Measurements from ENCODE around the gene NR3C2. TPM values are rescaled to one million over a fixed set of nuclear protein-coding genes. Genes with fewer than 3 reads are reported as not detected.

The NR3C2 gene
- total RNA-seq, 1 donor from 2014 or later = 2.7 TPM

- no peaks in the 10 kb centered on the region for H3K4me1 Mint-ChIP-seq (ENCODE audit: low read depth)
- TF ChIP-seq CTCF (IDR thresholded peaks at IDR 0.05; ENCODE audit: unreplicated experiment) = no peak
- peaks cover 24% of the 10 kb centered on the region for H3K9me3 Mint-ChIP-seq (ENCODE audit: low read depth)
- H3K27ac Mint-ChIP-seq = no peak overlapping the region
- DNase-seq (ENCODE audit: low spot score, unreplicated experiment) = no peak
- H3K27me3 Mint-ChIP-seq = no peaks in the 10 kb centered on the region
- peaks cover 9% of the 10 kb centered on the region for H3K36me3 Mint-ChIP-seq (ENCODE audit: insufficient read depth)
- H3K4me3 Mint-ChIP-seq (ENCODE audit: low read depth) = no peak overlapping the region
These were observed 322.0 kb downstream of the NR3C2 start for GRCh38 chr4:148120216-148120615.

GRCh38 chr4:148118633-148119032 is 323.6 kb downstream of the NR3C2 start:
- no peak for TF ChIP-seq CTCF (IDR thresholded peaks at IDR 0.05; ENCODE audit: unreplicated experiment)
- Mint-ChIP-seq H3K9me3 (ENCODE audit: low read depth) (peaks cover 15% of the 10 kb centered on the region), H3K27ac (no peak overlapping the region), H3K36me3 (ENCODE audit: insufficient read depth) (peaks cover 5% of the 10 kb centered on the region), H3K4me1 (ENCODE audit: low read depth) (no peaks in the 10 kb centered on the region), H3K27me3 (no peaks in the 10 kb centered on the region), H3K4me3 (ENCODE audit: low read depth) (no peak overlapping the region)
- no peak for DNase-seq (ENCODE audit: low spot score, unreplicated experiment)

- peaks cover 10% of the 10 kb centered on the region for H3K9me3 Mint-ChIP-seq (ENCODE audit: low read depth)
- H3K36me3 Mint-ChIP-seq (ENCODE audit: insufficient read depth) = peaks cover 3% of the 10 kb centered on the region
These were observed 324.0 kb downstream of the NR3C2 start for GRCh38 chr4:148118179-148118578.

GRCh38 chr4:148116969-148117368 is 325.2 kb downstream of the NR3C2 start:
- DNase-seq (ENCODE audit: low spot score, unreplicated experiment) = no peak
- no peak overlapping the region for H3K27ac Mint-ChIP-seq
- peaks cover 2% of the 10 kb centered on the region for H3K9me3 Mint-ChIP-seq (ENCODE audit: low read depth)
- no peak for TF ChIP-seq CTCF (IDR thresholded peaks at IDR 0.05; ENCODE audit: unreplicated experiment)
- H3K27me3 Mint-ChIP-seq = no peaks in the 10 kb centered on the region
- no peak overlapping the region for H3K4me3 Mint-ChIP-seq (ENCODE audit: low read depth)
- H3K36me3 Mint-ChIP-seq (ENCODE audit: insufficient read depth) = no peaks in the 10 kb centered on the region
- no peaks in the 10 kb centered on the region for H3K4me1 Mint-ChIP-seq (ENCODE audit: low read depth)

More at GRCh38 chr4:148118179-148118578, 324.0 kb downstream of the NR3C2 start:
- TF ChIP-seq CTCF (IDR thresholded peaks at IDR 0.05; ENCODE audit: unreplicated experiment) = no peak
- DNase-seq (ENCODE audit: low spot score, unreplicated experiment) = no peak
- Mint-ChIP-seq H3K4me3 (ENCODE audit: low read depth) (no peak overlapping the region), H3K27ac (no peak overlapping the region), H3K4me1 (ENCODE audit: low read depth) (no peaks in the 10 kb centered on the region), H3K27me3 (no peaks in the 10 kb centered on the region)

DNA sequence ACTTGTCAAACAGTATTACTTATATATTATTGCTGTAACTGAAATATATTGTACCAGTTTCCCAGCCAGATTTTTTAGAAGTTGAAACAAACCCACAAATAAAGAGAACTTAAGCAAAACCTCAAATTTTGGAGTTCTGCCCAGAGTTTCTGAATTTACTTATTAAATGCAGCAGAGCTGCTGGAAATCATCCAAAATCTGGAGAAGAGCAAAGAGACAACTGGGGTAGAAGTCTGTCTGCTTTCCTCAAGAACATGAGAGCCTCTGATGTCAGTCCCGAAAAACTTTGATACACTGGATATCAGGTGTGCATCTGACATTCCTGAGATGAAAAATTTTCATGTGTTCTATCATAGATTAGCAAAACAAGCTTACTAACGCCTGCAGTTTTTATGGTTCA is 325.9 kb downstream of the NR3C2 start:
- Mint-ChIP-seq H3K9me3 (ENCODE audit: low read depth) (no peaks in the 10 kb centered on the region), H3K27ac (no peak overlapping the region), H3K4me1 (ENCODE audit: low read depth) (no peaks in the 10 kb centered on the region), H3K36me3 (ENCODE audit: insufficient read depth) (no peaks in the 10 kb centered on the region), H3K4me3 (ENCODE audit: low read depth) (no peak overlapping the region), H3K27me3 (no peaks in the 10 kb centered on the region)
- TF ChIP-seq CTCF (IDR thresholded peaks at IDR 0.05; ENCODE audit: unreplicated experiment) = no peak
- DNase-seq (ENCODE audit: low spot score, unreplicated experiment) = no peak
